ENCODE measurements around the gene NKX2-8. TPM values are rescaled to one million over a fixed set of nuclear protein-coding genes. Genes with fewer than 3 reads are reported as not detected.
"Not testable (repeated sequence)": the region's sequence is repeated elsewhere in the genome, so short reads cannot be mapped to it uniquely, and the experiment has no call there.

NKX2-8 gene
- total RNA-seq, 1 experiment from 2014 or later: not detected

DNA sequence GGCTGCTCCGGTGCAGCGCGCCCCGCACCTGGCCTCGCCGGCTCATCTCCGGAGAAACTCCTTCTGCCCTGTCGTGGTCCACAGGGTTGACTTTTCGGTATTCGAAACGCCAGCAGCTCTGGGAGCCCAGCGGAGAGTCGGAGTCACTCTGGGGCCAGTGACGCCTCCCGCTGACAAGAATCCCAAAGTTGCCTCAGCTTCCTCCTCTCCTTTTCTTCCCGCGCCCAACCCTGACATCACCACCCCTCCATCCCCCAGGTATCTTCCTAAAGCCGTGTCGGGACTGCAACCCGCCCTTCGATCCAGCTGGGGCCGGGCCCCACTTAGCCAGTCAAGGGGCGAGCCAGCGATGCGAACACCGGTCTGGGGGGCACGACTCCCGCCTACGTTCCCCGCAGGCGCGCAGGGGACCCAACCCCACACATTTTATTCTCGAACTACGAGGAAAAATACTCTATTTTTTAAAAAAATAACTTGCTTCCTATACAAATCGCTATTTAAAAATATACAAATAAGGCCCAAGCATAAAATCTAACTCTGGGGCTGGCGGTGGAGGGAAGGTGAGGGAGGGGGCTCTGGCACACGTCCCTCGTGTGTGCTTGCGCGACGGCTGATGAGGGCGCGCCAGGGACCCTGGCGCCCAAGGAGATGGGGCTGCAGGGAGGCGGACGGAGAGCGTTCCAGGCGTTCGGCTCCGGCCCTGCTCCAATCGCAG, 2.1 kb downstream of the NKX2-8 start:
- DNase-seq (ENCODE audit: low spot score): no peak

DNA sequence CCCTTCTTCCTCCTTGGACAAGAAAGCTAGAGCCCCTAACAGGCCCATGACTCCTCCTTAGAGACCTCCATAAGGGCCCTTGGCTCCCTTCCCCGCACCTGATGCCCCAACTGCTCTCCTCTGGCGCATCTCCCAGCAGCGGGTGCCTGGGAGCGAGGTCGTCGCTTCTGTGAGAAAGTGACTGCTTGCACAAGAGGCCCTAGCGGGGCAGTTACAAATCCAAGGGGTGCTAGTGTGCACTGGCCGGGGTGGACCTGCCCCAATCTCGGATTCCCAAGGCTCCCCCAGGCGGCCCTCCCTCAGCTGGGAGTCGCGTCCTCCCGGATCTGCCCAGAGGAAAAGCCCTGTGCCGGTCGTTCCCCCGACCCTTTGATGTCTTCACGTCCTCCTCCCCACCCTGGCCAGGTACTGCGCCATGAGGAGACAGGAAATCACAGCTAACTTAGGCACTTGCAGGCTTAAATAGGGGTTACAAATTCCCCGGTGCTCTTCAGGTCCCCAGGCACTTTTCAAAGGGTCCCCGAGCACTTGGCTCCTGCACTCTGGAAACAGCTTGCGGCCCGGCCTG, 2.8 kb downstream of the NKX2-8 start:
- no peak for DNase-seq (ENCODE audit: low spot score)

DNA sequence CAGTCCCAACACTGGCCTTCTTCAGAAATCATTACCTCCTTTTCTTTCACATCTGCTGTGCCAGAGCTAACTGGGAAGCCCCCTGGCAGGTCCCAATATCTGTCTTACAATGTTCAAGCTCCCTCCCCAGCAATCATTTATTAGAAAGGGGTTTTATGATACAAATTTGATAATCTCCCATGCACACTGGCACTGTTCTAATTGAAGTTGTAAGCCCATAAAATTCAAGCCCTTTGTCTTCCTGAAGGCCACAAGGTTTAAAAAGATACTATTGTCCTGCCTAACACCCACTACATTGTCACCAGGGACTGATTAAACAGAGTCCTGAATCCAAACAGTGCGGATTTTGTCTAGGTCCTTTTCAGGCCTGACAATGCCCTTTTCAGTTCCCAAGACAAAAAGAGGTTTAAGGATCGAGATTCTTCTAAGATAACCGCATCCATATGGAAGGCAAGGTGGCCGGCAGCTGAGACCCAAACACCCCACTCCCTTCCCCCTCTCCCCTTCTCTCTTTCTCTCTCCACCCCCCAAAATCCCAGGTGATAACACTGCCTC, 3.3 kb downstream of the NKX2-8 start:
- DNase-seq (ENCODE audit: low spot score): no peak

DNA sequence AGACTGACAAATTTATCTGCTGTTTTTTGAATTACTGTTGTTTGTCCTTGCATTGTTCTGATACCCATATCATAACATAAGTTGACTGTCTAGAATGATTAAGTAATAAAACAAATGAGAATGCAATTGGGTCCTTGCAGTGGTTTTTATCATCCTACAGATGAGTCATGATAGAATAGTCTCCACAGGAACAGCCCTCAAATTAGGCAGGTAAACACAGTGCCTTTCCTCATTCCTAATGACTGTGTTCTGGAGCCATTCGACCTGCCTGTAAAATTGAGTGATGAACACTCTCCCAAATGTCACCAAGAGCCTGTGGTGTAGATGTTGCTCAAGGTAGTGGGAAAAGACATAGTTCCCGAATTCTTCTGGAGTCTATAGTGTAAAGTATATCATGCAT, 12.3 kb downstream of the NKX2-8 start:
- no peak for DNase-seq (ENCODE audit: low spot score)

DNA sequence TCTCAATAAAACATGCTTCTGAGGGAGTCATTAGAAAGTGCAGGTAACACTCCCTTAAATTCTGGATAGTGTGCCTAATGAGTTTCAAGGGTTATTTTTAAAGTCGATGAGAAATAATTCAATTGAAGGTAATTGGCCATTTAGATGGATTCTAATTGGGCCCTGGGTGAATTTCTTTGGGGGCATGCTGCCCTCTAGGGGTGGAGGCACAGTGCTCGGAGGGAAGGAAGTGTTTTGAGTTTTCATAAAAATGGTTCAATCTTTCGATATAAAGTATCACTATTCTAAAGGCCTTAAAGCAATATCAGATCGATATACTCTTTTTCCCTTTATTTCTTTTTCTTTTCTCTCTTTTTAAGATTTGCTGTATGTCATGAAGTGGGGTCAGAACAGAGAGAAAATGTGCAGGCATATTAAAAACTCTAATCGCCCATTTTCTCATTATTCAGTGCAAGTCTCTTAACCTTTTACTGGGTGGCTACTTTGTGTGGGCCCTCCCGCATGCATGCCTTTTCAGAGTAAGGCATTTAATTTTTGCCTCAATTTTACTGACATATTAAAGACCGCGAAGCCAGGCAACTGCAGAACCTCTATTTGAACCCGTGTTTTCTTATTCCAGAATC, 25.5 kb downstream of the NKX2-8 start:
- peak; percentile 28 for DNase-seq (ENCODE audit: low spot score)

DNA sequence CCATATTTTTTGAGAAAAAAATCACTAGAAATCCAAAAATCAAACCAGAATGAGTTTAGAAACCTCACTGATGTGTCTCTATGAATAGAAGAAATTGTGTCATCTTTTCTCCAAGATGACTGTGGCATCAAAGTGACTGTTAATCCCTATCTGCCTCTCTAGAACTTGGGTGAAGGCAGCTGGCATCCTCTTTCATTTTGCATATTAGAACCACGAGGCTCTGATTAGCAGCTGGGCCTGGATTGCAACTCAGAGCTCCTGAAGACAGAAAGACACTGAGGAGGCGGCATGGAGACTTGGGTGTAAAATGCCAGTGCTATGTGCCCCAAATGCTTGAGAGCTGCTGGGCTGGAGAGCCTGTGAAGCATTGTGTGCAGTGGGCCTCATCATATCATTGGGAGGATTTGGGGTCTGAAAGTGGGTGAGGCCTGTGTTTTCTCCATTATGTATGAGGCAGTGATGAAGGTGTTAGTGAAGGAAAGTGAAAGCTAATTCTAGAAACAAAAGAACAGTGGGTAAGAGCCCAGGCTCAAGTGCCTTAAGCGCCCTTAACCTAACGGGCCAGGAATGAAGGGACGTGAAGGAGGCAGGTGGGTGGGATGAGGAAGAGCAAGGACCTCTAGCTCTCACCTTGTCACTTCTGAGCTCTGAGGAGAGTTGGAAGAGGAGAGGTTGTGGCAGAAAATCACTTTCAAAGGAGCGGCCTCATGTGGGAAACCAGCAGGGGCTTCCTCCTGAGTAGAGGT, 26.2 kb downstream of the NKX2-8 start:
- DNase-seq (ENCODE audit: low spot score): no peak

DNA sequence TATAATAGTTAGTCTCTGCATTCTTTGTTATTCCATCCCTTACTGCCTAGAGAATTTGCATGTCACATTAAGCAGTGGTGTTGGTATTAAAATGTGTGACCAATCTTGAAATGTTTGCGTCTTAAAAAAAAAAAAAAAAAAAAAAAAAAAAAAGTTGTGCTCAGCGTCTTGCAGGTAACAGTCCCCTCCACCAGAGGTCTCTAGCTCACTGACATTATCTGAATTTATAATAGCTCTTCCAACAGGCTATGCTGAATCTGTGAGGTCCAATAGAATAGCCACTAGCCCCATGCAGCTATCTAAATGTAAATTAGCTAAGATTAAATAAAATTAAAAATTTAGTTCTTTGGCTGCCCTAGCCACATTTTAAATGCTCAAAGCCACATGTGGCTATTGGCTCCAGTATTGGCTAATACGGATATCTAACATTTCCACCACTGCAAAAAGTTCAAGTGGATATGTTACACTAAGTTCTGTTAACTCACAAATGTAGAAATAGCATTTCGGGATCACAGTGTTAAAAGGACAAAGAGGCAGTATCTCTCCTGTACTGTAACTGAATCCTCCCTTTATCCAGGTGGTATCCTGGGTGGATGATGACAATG, 28.7 kb downstream of the NKX2-8 start:
- DNase-seq (ENCODE audit: low spot score): peak; percentile 38

DNA sequence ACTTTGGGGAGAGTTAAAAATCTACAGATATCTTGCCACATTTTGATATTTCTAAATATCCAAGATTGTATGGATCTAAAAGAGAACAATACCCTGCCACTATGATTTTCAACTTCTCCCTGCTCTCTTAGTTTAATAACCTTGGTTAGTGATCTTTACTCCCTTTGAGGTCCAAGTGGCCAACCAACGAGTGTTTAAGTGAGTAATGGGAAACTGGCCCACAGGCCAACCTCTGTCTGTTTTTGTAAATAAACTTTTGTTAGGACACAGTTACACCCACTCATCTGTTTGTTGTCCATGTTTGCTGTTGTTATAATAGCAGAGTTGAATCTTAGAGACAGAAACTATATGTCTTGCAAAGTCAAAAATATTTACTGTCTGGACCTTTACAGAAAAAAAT, 31.5 kb downstream of the NKX2-8 start:
- no peak for DNase-seq (ENCODE audit: low spot score)

DNA sequence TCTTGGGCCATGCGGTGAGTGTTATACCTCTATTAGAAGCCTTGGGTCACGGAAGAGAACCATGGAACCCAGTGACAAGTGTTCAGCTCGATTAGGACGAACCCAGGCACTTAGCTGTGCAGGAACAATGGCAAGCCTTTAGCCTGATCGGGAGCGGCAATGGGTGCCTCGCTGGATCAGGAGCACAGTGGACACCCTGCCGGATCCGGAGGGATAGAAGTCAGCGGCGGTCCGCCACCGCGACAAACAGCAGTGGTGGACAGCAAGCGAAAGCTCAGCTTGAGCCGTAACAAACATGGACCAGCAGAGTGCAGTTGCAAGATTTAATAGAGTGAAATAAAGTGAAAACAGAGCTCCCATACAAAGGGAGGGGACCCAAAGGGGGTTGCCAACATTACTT, 38.1 kb downstream of the NKX2-8 start:
- not testable (repeated sequence) for DNase-seq (ENCODE audit: low spot score)

DNA sequence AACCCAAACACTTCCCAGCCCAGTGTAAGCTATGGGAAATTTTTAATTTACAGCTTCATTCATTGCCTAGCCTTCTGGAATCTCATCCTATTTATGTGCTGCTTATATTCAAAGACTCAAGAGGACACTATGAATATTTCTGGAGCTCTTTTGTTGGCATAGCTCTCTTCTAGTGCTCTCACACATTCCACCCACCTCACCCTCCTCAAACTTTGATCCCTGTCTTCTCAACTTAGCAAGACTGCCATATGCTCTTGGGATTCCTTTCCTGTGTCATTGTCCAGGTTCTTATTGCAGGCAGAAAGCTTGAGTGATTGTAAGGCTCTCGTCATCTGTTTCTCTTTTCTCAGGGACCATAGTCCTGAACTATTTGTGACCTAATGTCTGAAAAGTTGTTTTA, 44.4 kb downstream of the NKX2-8 start:
- DNase-seq (ENCODE audit: low spot score): no peak

Other genes starting within 250 kb of the NKX2-8 start
- not detected in 2 replicates for gene NKX2-1, start 62.4 kb downstream of the NKX2-8 start, total RNA-seq (2014; rRNA removed; shearing (Covaris generic))
- 1.5 and 2.7 TPM in 2 replicates for gene PAX9, start 79.2 kb upstream of the NKX2-8 start, total RNA-seq (2014; rRNA removed; shearing (Covaris generic))